Psoas muscle (tissue), 8 donors: ENCODE measurements around the gene TMBIM4. TPM values are rescaled to one million over a fixed set of nuclear protein-coding genes. Genes with fewer than 3 reads are reported as not detected.

ENCODE experiments used
- ATAC-seq, 4 donors: fragments of 200-7000 bp; cut with Tn5 transposase; one replicate each; pipeline ENCODE4 v1.9.1; 2020; ENCODE audit warnings: moderate library complexity in 3 of 4, mild to moderate bottlenecking in 2 of 4
- DNase-seq, 2 donors: peaks; one replicate each; pipeline ENCODE4 v3.0.0-alpha.2; 2020
- H3K27ac ChIP-seq: fragments of 200-600 bp; one replicate; pipeline ENCODE4 v1.8.0; 2022
- H3K27me3 ChIP-seq, 3 donors: fragments of 200-600 bp in 1 of 3; one replicate each; pipeline versions ENCODE4 v1.6.1 to v1.8.0; 2013 to 2022; ENCODE audit warnings: low read length in 2 of 3, mild to moderate bottlenecking in 2 of 3, moderate library complexity in 1 of 3; ENCODE audit not compliant: insufficient read depth in 3 of 3
- H3K36me3 ChIP-seq, 2 donors: fragments of 200-600 bp in 1 of 2; one replicate each; pipeline versions ENCODE4 v1.6.1 to v1.8.0; 2013 to 2022; ENCODE audit warnings: low read depth in 1 of 2, mild to moderate bottlenecking in 1 of 2, moderate library complexity in 1 of 2; ENCODE audit not compliant: insufficient read depth in 1 of 2
- H3K4me1 ChIP-seq: fragments of 200-600 bp; one replicate; pipeline ENCODE4 v1.8.0; 2022
- H3K4me3 ChIP-seq: fragments of 200-600 bp; one replicate; pipeline ENCODE4 v1.8.0; 2022; ENCODE audit warnings: mild to moderate bottlenecking
- H3K9me3 ChIP-seq: fragments of 200-600 bp; one replicate; pipeline ENCODE4 v1.8.0; 2022
- WGBS, 3 donors: extraction: QIAGEN DNeasy Blood & Tissue Kit; methylation state at CpG; one replicate each; pipeline versions ENCODE4 v1.1.6 to v1.1.7; 2013; 5-methylcytosine and 5-hydroxymethylcytosine counted together
- intact Hi-C, 2 donors: fragments of 100-400 bp; cut with DNase I; formaldehyde crosslinking; loops; one replicate each; pipeline versions ENCODE4 v1.11.0 to v1.14.2; 2022
- polyA plus RNA-seq, 3 donors: library from polyadenylated mRNA; stranded (reverse); fragments of 200-250 nt; gene quantifications; one replicate each; pipeline ENCODE4 v1.2.3, GENCODE V29; 2013
- total RNA-seq, 4 donors: library from RNA; stranded (reverse); fragmentation: NEBNext Ultra II Directional in 2 of 4; extraction: Animal tissue kit (Norgen Biotek cat#: 25700) in 2 of 4; gene quantifications; one replicate each; pipeline versions ENCODE4 v1.2.1 to v1.2.4, GENCODE V29; 2021 to 2023
- TF ChIP-seq, protein P1 (sequence below): fragments of 200-600 bp; IDR thresholded peaks from one replicate; pipeline ENCODE4 v1.8.0; 2022; ENCODE audit warnings: antibody characterized with exemption
- donor health status: healthy with polysubstance abuse.
- donor health status: DM: no; HTN: no; CAD: no; lungs with moderate emphysema.
- donor health status: Bipolar disorder and iron deficiency.
- donor health status: healthy.
- donor health status: DM: yes; HTN: yes; CAD: no.
- donor health status: DM: no; HTN: no; CAD: no.
- donor health status: DM: no; HTN: no; CAD: no.
- donor health status: DM: yes; HTN: yes; CAD: no.

TMBIM4 gene
- total and polyA plus RNA-seq, 7 donors, result 35.1 to 64.8 (median 43.2) TPM

DNA sequence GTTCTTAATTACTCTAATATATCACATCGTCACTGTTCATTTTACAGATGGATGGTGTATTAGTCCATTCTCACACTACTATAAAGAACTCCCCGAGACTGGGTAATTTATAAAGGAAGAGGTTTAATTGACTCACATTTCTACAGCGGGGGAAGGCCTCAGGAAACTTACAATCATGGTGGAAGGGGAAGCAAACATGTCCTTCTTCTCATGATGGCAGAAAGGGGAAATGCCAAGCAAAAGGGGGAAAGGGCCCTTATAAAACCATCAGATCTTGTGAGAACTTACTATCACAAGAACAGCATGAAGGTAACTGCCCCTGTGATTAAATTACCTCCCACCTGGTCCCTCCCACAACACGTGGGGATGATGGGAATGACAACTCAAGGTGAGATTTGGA, 6.5 kb downstream of the TMBIM4 start:
- no peak for DNase-seq
- intact Hi-C loops, result no loop called here
- no peaks in the 10 kb centered on the region for H3K27me3 ChIP-seq
- no peaks in the 10 kb centered on the region for H3K9me3 ChIP-seq
- TF ChIP-seq, protein P1, sequence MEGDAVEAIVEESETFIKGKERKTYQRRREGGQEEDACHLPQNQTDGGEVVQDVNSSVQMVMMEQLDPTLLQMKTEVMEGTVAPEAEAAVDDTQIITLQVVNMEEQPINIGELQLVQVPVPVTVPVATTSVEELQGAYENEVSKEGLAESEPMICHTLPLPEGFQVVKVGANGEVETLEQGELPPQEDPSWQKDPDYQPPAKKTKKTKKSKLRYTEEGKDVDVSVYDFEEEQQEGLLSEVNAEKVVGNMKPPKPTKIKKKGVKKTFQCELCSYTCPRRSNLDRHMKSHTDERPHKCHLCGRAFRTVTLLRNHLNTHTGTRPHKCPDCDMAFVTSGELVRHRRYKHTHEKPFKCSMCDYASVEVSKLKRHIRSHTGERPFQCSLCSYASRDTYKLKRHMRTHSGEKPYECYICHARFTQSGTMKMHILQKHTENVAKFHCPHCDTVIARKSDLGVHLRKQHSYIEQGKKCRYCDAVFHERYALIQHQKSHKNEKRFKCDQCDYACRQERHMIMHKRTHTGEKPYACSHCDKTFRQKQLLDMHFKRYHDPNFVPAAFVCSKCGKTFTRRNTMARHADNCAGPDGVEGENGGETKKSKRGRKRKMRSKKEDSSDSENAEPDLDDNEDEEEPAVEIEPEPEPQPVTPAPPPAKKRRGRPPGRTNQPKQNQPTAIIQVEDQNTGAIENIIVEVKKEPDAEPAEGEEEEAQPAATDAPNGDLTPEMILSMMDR, result no peak
- no peak overlapping the region for H3K27ac ChIP-seq
- H3K4me1 ChIP-seq, result peaks cover 7% of the 10 kb centered on the region
- WGBS, 3 donors, result 63 to 74% (median 71%) methylated on average over 4 of the region's 4 CpGs
- no peak overlapping the region for H3K4me3 ChIP-seq
- peaks cover 0 to 24% of the 10 kb centered on the region in 2 donors for H3K36me3 ChIP-seq
- ATAC-seq, result no peak

DNA sequence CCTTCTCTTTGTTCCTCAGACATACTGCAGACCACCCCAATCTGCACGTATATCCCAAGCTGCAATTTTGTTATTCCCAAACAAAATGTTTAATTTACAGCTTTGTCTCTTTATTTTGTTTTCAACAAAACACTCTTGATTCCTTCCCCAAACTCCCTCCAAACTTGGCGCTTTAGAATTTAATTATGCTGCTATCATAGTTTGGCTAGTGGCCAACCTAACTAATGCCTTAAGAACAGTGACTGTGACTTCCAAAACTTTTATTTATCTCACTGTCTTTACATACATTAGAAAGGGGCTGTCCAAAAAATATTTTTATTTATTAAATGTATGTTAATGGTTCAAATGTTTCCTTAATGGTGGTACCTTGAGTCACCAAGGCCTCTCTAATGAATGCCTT, 7.1 kb downstream of the TMBIM4 start:
- Histone ChIP-seq H3K27ac (no peak overlapping the region), H3K4me3 (no peak overlapping the region), H3K27me3 (no peaks in the 10 kb centered on the region), H3K4me1 (peaks cover 2% of the 10 kb centered on the region), H3K36me3 (peaks cover 0 to 24% of the 10 kb centered on the region in 2 donors), H3K9me3 (no peaks in the 10 kb centered on the region)
- intact Hi-C loops, result no loop called here
- ATAC-seq (no peak), DNase-seq (no peak)
- TF ChIP-seq, protein P1, result no peak
- WGBS, 3 donors, result 75 to 82% (median 82%) methylated on average over 2 of the region's 2 CpGs

DNA sequence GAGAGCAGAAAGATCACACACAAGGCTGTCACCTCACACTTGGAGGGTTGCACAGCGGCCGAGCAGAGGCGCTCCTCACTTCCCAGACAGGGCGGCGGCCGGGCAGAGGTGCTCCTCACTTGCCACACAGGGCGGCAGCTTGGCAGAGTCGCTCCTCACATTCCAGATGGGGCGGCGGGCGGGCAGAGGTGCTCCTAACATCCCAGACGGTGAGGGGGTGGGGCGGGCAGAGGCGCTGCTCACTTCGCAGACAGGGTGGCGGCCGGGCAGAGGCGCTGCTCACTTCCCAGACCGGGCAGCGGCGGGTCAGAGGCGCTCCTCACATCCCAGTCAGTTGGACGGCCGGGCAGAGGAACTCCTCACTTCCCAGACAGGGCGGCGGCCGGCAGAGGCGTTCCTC, 9.1 kb downstream of the TMBIM4 start:
- ATAC-seq (no peak), DNase-seq (peak in 1 of 2 donors; percentile 12)
- TF ChIP-seq, protein P1, result no peak
- Histone ChIP-seq H3K27ac (no peak overlapping the region), H3K9me3 (no peaks in the 10 kb centered on the region), H3K36me3 (peaks cover 0 to 15% of the 10 kb centered on the region in 2 donors), H3K4me1 (no peaks in the 10 kb centered on the region), H3K4me3 (no peak overlapping the region), H3K27me3 (no peaks in the 10 kb centered on the region)
- intact Hi-C loops, result no loop called here
- WGBS, 3 donors, result 95 to 97% (median 95%) methylated on average over 28 of the region's 28 CpGs

DNA sequence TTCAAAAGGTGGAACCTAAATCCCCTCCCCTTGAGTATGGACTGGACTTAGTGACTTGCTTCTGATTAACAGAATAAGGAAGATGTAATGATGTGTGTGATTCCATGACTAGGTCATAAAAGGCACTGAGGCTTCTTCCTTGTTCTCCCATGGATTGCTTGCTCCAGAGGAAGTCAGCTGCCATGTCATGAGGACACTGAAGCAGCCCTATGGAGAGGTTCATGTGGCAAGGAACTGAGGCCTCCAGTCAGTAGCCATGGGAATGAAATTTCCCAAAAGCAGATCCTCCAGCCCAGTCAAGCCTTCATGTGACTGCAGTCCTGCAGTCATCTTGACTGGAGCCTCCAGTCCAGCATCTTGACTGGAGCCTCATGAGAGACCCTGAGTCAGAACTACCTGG, 10.7 kb downstream of the TMBIM4 start:
- Histone ChIP-seq H3K36me3 (peaks cover 0 to 15% of the 10 kb centered on the region in 2 donors), H3K9me3 (no peaks in the 10 kb centered on the region), H3K4me3 (no peak overlapping the region), H3K27me3 (no peaks in the 10 kb centered on the region), H3K4me1 (no peaks in the 10 kb centered on the region), H3K27ac (no peak overlapping the region)
- ATAC-seq, result no peak
- no peak for DNase-seq
- TF ChIP-seq, protein P1, result no peak
- intact Hi-C loops, result no loop called here

DNA sequence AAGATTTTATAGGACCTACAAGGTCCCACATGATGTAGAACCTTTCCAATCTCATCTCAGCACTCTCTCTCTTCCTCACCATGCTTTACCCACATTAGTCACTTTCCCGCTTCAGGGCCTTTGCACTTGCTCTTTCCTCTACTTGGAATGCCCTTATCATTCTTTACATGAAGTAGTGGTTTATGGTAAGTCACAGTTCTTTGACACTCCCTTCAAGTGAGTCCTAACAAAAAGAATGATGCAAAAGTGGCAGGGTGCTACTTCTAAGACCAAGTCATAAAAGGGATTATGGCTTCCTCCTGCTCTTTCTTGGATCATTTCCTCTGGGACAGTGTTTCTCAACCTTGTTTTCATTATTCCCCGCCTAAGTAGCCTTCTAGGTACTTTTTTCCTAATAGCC, 13.1 kb downstream of the TMBIM4 start:
- WGBS, 3 donors, result 95 to 98% (median 96%) methylated on average over 2 of the region's 2 CpGs
- H3K4me3 ChIP-seq, result no peak overlapping the region
- intact Hi-C loops, result no loop called here
- DNase-seq (no peak), ATAC-seq (no peak)
- peaks cover 0 to 15% of the 10 kb centered on the region in 2 donors for H3K36me3 ChIP-seq
- no peaks in the 10 kb centered on the region for H3K9me3 ChIP-seq
- TF ChIP-seq, protein P1, result no peak
- H3K27ac ChIP-seq, result no peak overlapping the region
- H3K4me1 ChIP-seq, result no peaks in the 10 kb centered on the region
- no peaks in the 10 kb centered on the region for H3K27me3 ChIP-seq
